K562 (cell line): ENCODE data around the gene SGPP2. TPM values are rescaled to one million over a fixed set of nuclear protein-coding genes. Genes with fewer than 3 reads are reported as not detected.

Experiments
- ATAC-seq: fragments of 200-7000 bp; cut with Tn5 transposase; 3 replicates; pipeline ENCODE4 v1.9.1; 2020; ENCODE audit warnings: moderate library complexity
- BruUV-seq: library from RNA; stranded (reverse); fragments of 400-500 nt; replicated peaks from 2 replicates; lab custom pipeline; 2021; lab: Mats Ljungman, UMichigan
- CTCF ChIA-PET: fragments of 300-600 bp; formaldehyde crosslinking; extraction: SDS; loops from one replicate; lab custom pipeline; 2021; ENCODE audit warnings: low intra/inter-chr PET ratio; lab: Yijun Ruan, JAX
- POLR2A ChIA-PET: fragments of 300-600, 350-650 bp; sonication (Branson Sonifier 250); formaldehyde crosslinking; extraction: SDS; loops from one replicate; lab custom pipeline; 2021; ENCODE audit warnings: antibody characterized with exemption, inconsistent platforms; lab: Yijun Ruan, JAX
- DNase-seq, 4 experiments: peaks; one replicate each; pipeline versions ENCODE4 v3.0.0 to v3.0.0-alpha.2; 2011 to 2018; ENCODE audit warnings: low spot score in 3 of 4, mixed read lengths in 3 of 4; ENCODE audit errors: extremely low read depth in 1 of 4
- FAIRE-seq: peaks from 2 replicates; lab custom pipeline; 2011; peaks lifted over from hg19 to GRCh38; lab: Jason Lieb, UNC
- H2AFZ ChIP-seq: 2 replicates; pipeline ENCODE4 v1.6.0; 2011; ENCODE audit warnings: low read depth, low read length, control low read depth, inconsistent platforms
- H3K27ac ChIP-seq: fragments of 200-600 bp; 3 replicates; pipeline ENCODE4 v1.8.0; 2011; ENCODE audit warnings: low read depth, mild to moderate bottlenecking, control low read depth, inconsistent platforms, low read length, moderate library complexity, mixed read lengths; ENCODE audit errors: extremely low read depth
- H3K27me3 ChIP-seq, 2 experiments: fragments of 300-600 bp in 1 of 2; 2 replicates in 1 of 2; 3 replicates in 1 of 2; pipeline versions ENCODE4 v1.6.0 to v1.8.0; 2011; ENCODE audit warnings: inconsistent platforms in 2 of 2, low read length in 2 of 2, mild to moderate bottlenecking in 1 of 2, mixed read lengths in 1 of 2, moderate library complexity in 1 of 2; ENCODE audit not compliant: control insufficient read depth in 2 of 2, insufficient read depth in 2 of 2
- H3K36me3 ChIP-seq: fragments of 300-600 bp; 3 replicates; pipeline ENCODE4 v1.8.0; 2011; ENCODE audit warnings: mild to moderate bottlenecking, low read length, inconsistent platforms; ENCODE audit not compliant: control insufficient read depth, insufficient read depth
- H3K4me1 ChIP-seq, 2 experiments: fragments of 200-600 bp in 1 of 2; replicated peaks in 1 of 2; 2 replicates in 1 of 2; 3 replicates in 1 of 2; pipeline versions ENCODE4 v1.5.1 to v1.8.0; 2011; ENCODE audit warnings: inconsistent platforms in 2 of 2, low read length in 2 of 2, mild to moderate bottlenecking in 1 of 2, mixed read lengths in 1 of 2, moderate library complexity in 1 of 2; ENCODE audit not compliant: control insufficient read depth in 2 of 2, insufficient read depth in 2 of 2
- H3K4me2 ChIP-seq: 2 replicates; pipeline ENCODE4 v1.6.1; 2011; ENCODE audit warnings: low read length, control low read depth, inconsistent platforms, mixed read lengths; ENCODE audit not compliant: insufficient read depth
- H3K4me3 ChIP-seq: fragments of 200-600 bp; sonication (generic), shearing (Covaris generic); 2 replicates; pipeline ENCODE4 v1.5.1; 2016; ENCODE audit warnings: control low read depth, inconsistent platforms
- H3K79me2 ChIP-seq: fragments of 200-600 bp; 3 replicates; pipeline ENCODE4 v1.8.0; 2011; ENCODE audit warnings: low read length, inconsistent platforms; ENCODE audit not compliant: control insufficient read depth, insufficient read depth
- H3K9ac ChIP-seq, 2 experiments: 2 replicates each; pipeline versions ENCODE4 v1.6.0 to v1.6.1; 2011; ENCODE audit warnings: low read depth in 2 of 2, low read length in 2 of 2, control low read depth in 1 of 2, inconsistent platforms in 1 of 2, mild to moderate bottlenecking in 1 of 2, mixed read lengths in 1 of 2; ENCODE audit not compliant: insufficient read depth in 1 of 2
- H3K9me1 ChIP-seq: one replicate; pipeline ENCODE4 v1.6.0; 2011; ENCODE audit warnings: inconsistent platforms, mild to moderate bottlenecking, low read length, moderate library complexity; ENCODE audit not compliant: control insufficient read depth, insufficient read depth
- H3K9me3 ChIP-seq: replicated peaks from 2 replicates; pipeline ENCODE4 v1.5.1; 2011; ENCODE audit warnings: low read depth, low read length, inconsistent platforms; ENCODE audit not compliant: control insufficient read depth, insufficient read depth
- H4K20me1 ChIP-seq: replicated peaks from 2 replicates; pipeline ENCODE4 v1.6.1; 2011; ENCODE audit warnings: low read length, inconsistent platforms, mixed read lengths; ENCODE audit not compliant: control insufficient read depth, insufficient read depth
- CHD4 ChIP-seq: fragments of 200-600 bp; sonication (generic); IDR thresholded peaks from 3 replicates; pipeline ENCODE4 v1.6.1; 2012; ENCODE audit warnings: low read depth, mild to moderate bottlenecking, mixed read lengths, low read length, inconsistent platforms; ENCODE audit not compliant: insufficient read depth, insufficient replicate concordance, poor library complexity, severe bottlenecking
- EP400 ChIP-seq: fragments of 450-650 bp; IDR thresholded peaks from 2 replicates; pipeline ENCODE4 v1.6.1; 2017; ENCODE audit warnings: antibody characterized with exemption, mild to moderate bottlenecking, moderate library complexity
- GATAD2B ChIP-seq: fragments of 450-650 bp; IDR thresholded peaks from 2 replicates; pipeline ENCODE4 v1.6.1; 2017; ENCODE audit warnings: mild to moderate bottlenecking, borderline replicate concordance
- HMG20A ChIP-seq: fragments of 450-650 bp; formaldehyde crosslinking; conservative IDR thresholded peaks from 2 replicates; pipeline ENCODE4 v1.4.0; 2020; ENCODE audit warnings: mild to moderate bottlenecking, mixed read lengths
- NCOA4 ChIP-seq: fragments of 450-650 bp; IDR thresholded peaks from 2 replicates; pipeline ENCODE4 v1.6.1; 2018; ENCODE audit warnings: mild to moderate bottlenecking; ENCODE audit not compliant: partially characterized antibody
- RUNX1 ChIP-seq: sonication (generic); IDR thresholded peaks from 2 replicates; pipeline ENCODE4 v1.6.1; 2016; ENCODE audit warnings: antibody characterized with exemption, low read depth
- SMC3 ChIP-seq: conservative IDR thresholded peaks from 2 replicates; pipeline ENCODE4 v1.6.1; 2011; ENCODE audit warnings: low read depth, low read length, improper control_type of control experiment; ENCODE audit not compliant: insufficient read depth
- in situ Hi-C: fragments of 300-500 bp; cut with MboI; formaldehyde crosslinking; loops from 4 replicates; pipeline ENCODE4 v1.15.0; 2018; ENCODE audit warnings: inconsistent platforms, mixed read lengths
- intact Hi-C: fragments of 100-400 bp; cut with micrococcal nuclease; formaldehyde crosslinking; loops from 2 replicates; pipeline ENCODE4 v1.14.2; 2022
- polyA plus RNA-seq, 8 experiments: library from polyadenylated mRNA; depleted of rRNA in 4 of 8; stranded (reverse) in 5 of 8; unstranded in 3 of 8; fragments of >200 nt; fragmentation: Nextera tagmentation in 2 of 8; fragmentation: Illumina TruSeq in 1 of 8; extraction: Ambion mirVana in 2 of 8; extraction: Trizol in 1 of 8; gene quantifications; 2 replicates each; pipeline versions ENCODE4 v1.2.1 to v1.2.3, GENCODE V29; 2011 to 2014; ENCODE audit warnings: inconsistent platforms in 1 of 8, missing spikeins in 1 of 8
- total RNA-seq, 7 experiments: library from RNA; depleted of rRNA in 6 of 7; stranded (reverse); fragments of >200 nt in 6 of 7; fragmentation: Illumina TruSeq in 2 of 7; extraction: Trizol in 2 of 7; gene quantifications; 2 replicates each; pipeline versions ENCODE4 v1.2.1 to v1.2.3, GENCODE V29; 2011 to 2021; ENCODE audit warnings: low replicate concordance in 1 of 7

The SGPP2 gene
- total and polyA plus RNA-seq, 9 of the 15 experiments (the other 6 are each of a cell fraction or from before 2014, with no cell fraction given) = 0.01 to 0.04 TPM; not detected in 7

- Histone ChIP-seq H3K4me3 (no peak overlapping the region), H3K4me2 (no peak overlapping the region), H4K20me1 (no peaks in the 10 kb centered on the region), H3K9me1 (no peaks in the 10 kb centered on the region), H3K9me3 (no peaks in the 10 kb centered on the region), H3K4me1 (no peaks in the 10 kb centered on the region), H3K9ac (no peak overlapping the region), H2AFZ (no peak overlapping the region), H3K27me3 (no peaks in the 10 kb centered on the region), H3K36me3 (no peaks in the 10 kb centered on the region), H3K27ac (no peak overlapping the region), H3K79me2 (no peaks in the 10 kb centered on the region)
- ChIA-PET POLR2A (interaction anchor here (0.7 kb wide), 1 partner anchor 1424 kb away, joined by 3 read pairs; no protein-coding TSS in a partner anchor), CTCF (no interaction called here)
- TF ChIP-seq HMG20A (CRISPR knock-in tag) (no peak), NCOA4 (no peak)
- in situ Hi-C loops (no loop called here), intact Hi-C loops (no loop called here)
- BruUV-seq = no TSS peak
- ATAC-seq (no peak), DNase-seq (no peak), FAIRE-seq (no peak)
Measured at GRCh38 chr2:222490131-222490530, 65.8 kb downstream of the SGPP2 start.

GRCh38 chr2:222492683-222493082, 68.3 kb downstream of the SGPP2 start:
- no peak for DNase-seq
- POLR2A ChIA-PET = no interaction called here
- H2AFZ ChIP-seq = no peak overlapping the region
- no peak overlapping the region for H3K4me2 ChIP-seq
- no peak overlapping the region for H3K27ac ChIP-seq
- no peak overlapping the region for H3K9ac ChIP-seq
- TF ChIP-seq RUNX1 = no peak
- no peak for TF ChIP-seq EP400
- no peak for TF ChIP-seq CHD4
- no peak for TF ChIP-seq SMC3
- no peak for TF ChIP-seq GATAD2B
- TF ChIP-seq, all 486 proteins: peak for 0
- Histone ChIP-seq H3K27me3 (no peaks in the 10 kb centered on the region), H3K9me1 (no peaks in the 10 kb centered on the region), H3K79me2 (no peaks in the 10 kb centered on the region), H3K4me1 (no peaks in the 10 kb centered on the region), H3K9me3 (no peaks in the 10 kb centered on the region), H3K36me3 (no peaks in the 10 kb centered on the region), H3K4me3 (no peak overlapping the region), H4K20me1 (no peaks in the 10 kb centered on the region)
- intact Hi-C loops (no loop called here), in situ Hi-C loops (no loop called here)
- no TSS peak for BruUV-seq
- FAIRE-seq (no peak), ATAC-seq (no peak)
- CTCF ChIA-PET = no interaction called here
